ENCODE measurements around the gene ZNF70. TPM values are rescaled to one million over a fixed set of nuclear protein-coding genes. Genes with fewer than 3 reads are reported as not detected.
A peak's percentile ranks its signal among the peaks of the same experiment; 100 is the strongest.

The ZNF70 gene
- total RNA-seq, 2 experiments from 2014 or later = 1.9 to 2.4 TPM

GRCh38 chr22:23782703-23783102, 31.8 kb upstream of the ZNF70 start:
- no peaks in the 10 kb centered on the region for H3K9me3 Mint-ChIP-seq
- H3K4me3 Mint-ChIP-seq = no peak overlapping the region
- H3K27ac Mint-ChIP-seq = no peak overlapping the region
- no peak for DNase-seq
- H3K4me1 Mint-ChIP-seq = peaks cover 10% of the 10 kb centered on the region
- no peaks in the 10 kb centered on the region for H3K27me3 Mint-ChIP-seq
- no peaks in the 10 kb centered on the region for H3K36me3 Mint-ChIP-seq

GRCh38 chr22:23782252-23782651, 31.3 kb upstream of the ZNF70 start:
- Mint-ChIP-seq H3K36me3 (no peaks in the 10 kb centered on the region), H3K27ac (no peak overlapping the region)

GRCh38 chr22:23781511-23782183, 30.7 kb upstream of the ZNF70 start:
- Mint-ChIP-seq H3K27ac (no peak overlapping the region), H3K27me3 (no peaks in the 10 kb centered on the region), H3K36me3 (no peaks in the 10 kb centered on the region), H3K4me1 (peaks cover 8% of the 10 kb centered on the region), H3K4me3 (no peak overlapping the region), H3K9me3 (no peaks in the 10 kb centered on the region)
- DNase-seq = no peak

More at GRCh38 chr22:23782252-23782651, 31.3 kb upstream of the ZNF70 start:
- no peaks in the 10 kb centered on the region for H3K9me3 Mint-ChIP-seq
- peaks cover 8% of the 10 kb centered on the region for H3K4me1 Mint-ChIP-seq
- no peaks in the 10 kb centered on the region for H3K27me3 Mint-ChIP-seq
- DNase-seq = no peak
- no peak overlapping the region for H3K4me3 Mint-ChIP-seq

- Mint-ChIP-seq H3K4me1 (peaks cover 4% of the 10 kb centered on the region), H3K27ac (no peak overlapping the region), H3K36me3 (no peaks in the 10 kb centered on the region), H3K27me3 (no peaks in the 10 kb centered on the region), H3K9me3 (no peaks in the 10 kb centered on the region), H3K4me3 (no peak overlapping the region)
- DNase-seq = no peak
Measured at GRCh38 chr22:23781065-23781464, 30.2 kb upstream of the ZNF70 start.

GRCh38 chr22:23780146-23780748, 29.3 kb upstream of the ZNF70 start:
- H3K4me1 Mint-ChIP-seq = peaks cover 4% of the 10 kb centered on the region
- H3K27me3 Mint-ChIP-seq = no peaks in the 10 kb centered on the region
- DNase-seq = no peak
- no peak overlapping the region for H3K4me3 Mint-ChIP-seq
- H3K27ac Mint-ChIP-seq = no peak overlapping the region
- no peaks in the 10 kb centered on the region for H3K9me3 Mint-ChIP-seq
- no peaks in the 10 kb centered on the region for H3K36me3 Mint-ChIP-seq

GRCh38 chr22:23779731-23780130, 28.8 kb upstream of the ZNF70 start:
- no peak overlapping the region for H3K4me3 Mint-ChIP-seq
- H3K4me1 Mint-ChIP-seq = peaks cover 4% of the 10 kb centered on the region
- no peak for DNase-seq
- no peaks in the 10 kb centered on the region for H3K9me3 Mint-ChIP-seq
- no peak overlapping the region for H3K27ac Mint-ChIP-seq
- no peaks in the 10 kb centered on the region for H3K27me3 Mint-ChIP-seq
- H3K36me3 Mint-ChIP-seq = no peaks in the 10 kb centered on the region

GRCh38 chr22:23779083-23779482, 28.2 kb upstream of the ZNF70 start:
- Mint-ChIP-seq H3K9me3 (no peaks in the 10 kb centered on the region), H3K4me3 (no peak overlapping the region), H3K27ac (no peak overlapping the region), H3K27me3 (no peaks in the 10 kb centered on the region), H3K4me1 (no peaks in the 10 kb centered on the region), H3K36me3 (no peaks in the 10 kb centered on the region)
- DNase-seq = no peak

- no peaks in the 10 kb centered on the region for H3K4me1 Mint-ChIP-seq
- H3K27ac Mint-ChIP-seq = no peak overlapping the region
- no peak overlapping the region for H3K4me3 Mint-ChIP-seq
- no peak for DNase-seq
- no peaks in the 10 kb centered on the region for H3K36me3 Mint-ChIP-seq
- no peaks in the 10 kb centered on the region for H3K27me3 Mint-ChIP-seq
- no peaks in the 10 kb centered on the region for H3K9me3 Mint-ChIP-seq
Measured at GRCh38 chr22:23778577-23778900, 27.6 kb upstream of the ZNF70 start.

GRCh38 chr22:23777776-23778576, 27.1 kb upstream of the ZNF70 start:
- Mint-ChIP-seq H3K27me3 (no peaks in the 10 kb centered on the region), H3K27ac (no peak overlapping the region), H3K4me1 (no peaks in the 10 kb centered on the region), H3K36me3 (no peaks in the 10 kb centered on the region), H3K9me3 (no peaks in the 10 kb centered on the region), H3K4me3 (no peak overlapping the region)
- no peak for DNase-seq

- Mint-ChIP-seq H3K4me1 (peaks cover 9% of the 10 kb centered on the region), H3K4me3 (no peak overlapping the region), H3K36me3 (no peaks in the 10 kb centered on the region), H3K27ac (no peak overlapping the region), H3K27me3 (no peaks in the 10 kb centered on the region), H3K9me3 (no peaks in the 10 kb centered on the region)
- DNase-seq = no peak
Measured at GRCh38 chr22:23775779-23776375, 25.0 kb upstream of the ZNF70 start.

- no peak for DNase-seq
- Mint-ChIP-seq H3K4me1 (peaks cover 9% of the 10 kb centered on the region), H3K4me3 (no peak overlapping the region), H3K9me3 (no peaks in the 10 kb centered on the region), H3K36me3 (no peaks in the 10 kb centered on the region), H3K27ac (no peak overlapping the region), H3K27me3 (no peaks in the 10 kb centered on the region)
Measured at GRCh38 chr22:23774922-23775436, 24.1 kb upstream of the ZNF70 start.

- no peak overlapping the region for H3K27ac Mint-ChIP-seq
- H3K4me1 Mint-ChIP-seq = peaks cover 11% of the 10 kb centered on the region
- no peak overlapping the region for H3K4me3 Mint-ChIP-seq
- no peaks in the 10 kb centered on the region for H3K27me3 Mint-ChIP-seq
- no peaks in the 10 kb centered on the region for H3K9me3 Mint-ChIP-seq
- no peaks in the 10 kb centered on the region for H3K36me3 Mint-ChIP-seq
- no peak for DNase-seq
Measured at GRCh38 chr22:23774114-23774921, 23.4 kb upstream of the ZNF70 start.

- H3K4me3 Mint-ChIP-seq = peak overlapping the region; percentile 40
- DNase-seq = no peak
- H3K27ac Mint-ChIP-seq = no peak overlapping the region
- H3K9me3 Mint-ChIP-seq = no peaks in the 10 kb centered on the region
- H3K4me1 Mint-ChIP-seq = peaks cover 11% of the 10 kb centered on the region
- H3K27me3 Mint-ChIP-seq = no peaks in the 10 kb centered on the region
- no peaks in the 10 kb centered on the region for H3K36me3 Mint-ChIP-seq
Measured at GRCh38 chr22:23773483-23774113, 22.7 kb upstream of the ZNF70 start.

Data from activated naive CD8-positive, alpha-beta T cell treated with anti-CD3 and anti-CD28 coated beads for 36 hours (primary cell).